ENCODE measurements around the gene XYLB.

Gene XYLB

DNA sequence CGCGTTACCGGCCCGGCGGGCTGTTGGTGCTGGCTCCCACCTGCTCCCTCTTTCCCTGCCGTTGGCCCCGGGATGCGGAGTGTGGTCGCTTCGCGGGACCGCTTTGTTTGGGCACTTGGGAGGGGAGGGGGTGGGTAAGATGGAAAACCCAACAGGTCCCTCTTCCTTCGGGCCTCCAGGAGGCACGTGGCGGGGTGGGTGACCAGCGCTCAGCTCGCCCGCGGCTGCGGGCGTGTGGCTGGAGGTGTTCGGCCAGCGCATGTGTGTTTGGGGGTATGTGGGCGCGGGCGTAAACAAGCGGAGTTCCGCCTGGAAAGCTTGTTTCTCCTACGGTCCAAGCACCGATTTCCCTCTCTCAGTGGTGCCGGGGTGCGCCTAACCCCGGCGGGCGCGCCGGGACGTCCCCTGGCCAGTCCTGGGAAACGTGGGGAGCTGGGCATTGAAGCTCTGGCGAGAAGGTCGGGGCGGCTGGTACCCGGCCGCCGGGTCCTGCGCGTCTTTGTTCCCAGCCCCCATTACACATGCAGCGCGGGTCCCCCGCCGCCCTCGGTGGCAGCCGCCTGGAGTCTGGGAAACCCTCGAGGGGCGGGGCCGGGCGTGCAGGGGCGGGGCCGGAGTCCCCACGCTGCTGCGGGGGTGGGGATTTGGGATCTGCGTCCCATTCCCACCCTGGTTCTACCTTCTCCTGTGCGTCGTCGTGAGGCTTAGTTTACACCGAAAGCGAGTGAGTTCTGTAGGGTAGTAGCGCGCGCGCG, 108.5 kb downstream of the XYLB start:
- DNase-seq (ENCODE audit: low read depth): no peak

DNA sequence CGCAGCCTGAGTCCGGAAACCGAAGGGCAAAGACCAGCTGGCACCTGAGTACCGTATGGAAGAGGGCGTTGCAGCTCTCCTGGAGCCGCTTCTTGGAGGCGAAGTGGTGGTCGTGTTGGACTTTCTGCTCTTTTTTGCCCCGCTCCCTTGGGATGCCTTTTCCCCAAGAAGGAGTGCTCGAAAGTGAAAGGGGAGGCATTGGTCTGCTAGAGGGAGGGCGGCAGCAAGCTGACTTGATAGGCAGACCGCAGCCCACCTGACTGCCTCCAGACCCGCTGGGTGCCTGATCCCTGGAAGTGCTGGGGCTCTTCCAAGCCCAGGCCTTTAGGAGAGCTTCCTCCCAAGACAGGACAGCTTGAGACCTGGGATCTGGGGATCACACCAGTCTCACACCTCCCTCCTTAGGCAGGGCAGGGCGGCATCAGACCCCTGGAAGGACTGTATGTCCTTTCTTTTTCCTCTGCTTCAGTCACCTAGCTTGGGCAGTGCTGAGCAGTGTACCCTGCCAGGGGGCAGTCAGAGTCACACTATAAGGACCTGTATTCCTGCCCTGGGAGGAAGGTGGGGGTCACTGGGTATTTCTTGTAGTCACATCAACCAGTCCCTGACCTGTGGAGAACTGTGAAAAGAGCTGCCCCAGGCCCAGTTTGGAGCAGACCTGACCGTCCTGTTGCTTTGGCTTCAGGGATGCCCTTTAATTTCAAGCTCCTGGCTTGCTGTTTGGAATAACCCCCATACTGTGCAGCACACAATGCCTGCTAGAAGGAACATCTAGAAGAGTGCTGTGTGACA, 109.2 kb downstream of the XYLB start:
- no peak for DNase-seq (ENCODE audit: low read depth)

GRCh38 chr3:38457111-38458003, 110.8 kb downstream of the XYLB start:
- no peak for DNase-seq (ENCODE audit: low read depth)

- no peak for DNase-seq (ENCODE audit: low read depth)
Observed at GRCh38 chr3:38458796-38459498, 112.4 kb downstream of the XYLB start.

DNA sequence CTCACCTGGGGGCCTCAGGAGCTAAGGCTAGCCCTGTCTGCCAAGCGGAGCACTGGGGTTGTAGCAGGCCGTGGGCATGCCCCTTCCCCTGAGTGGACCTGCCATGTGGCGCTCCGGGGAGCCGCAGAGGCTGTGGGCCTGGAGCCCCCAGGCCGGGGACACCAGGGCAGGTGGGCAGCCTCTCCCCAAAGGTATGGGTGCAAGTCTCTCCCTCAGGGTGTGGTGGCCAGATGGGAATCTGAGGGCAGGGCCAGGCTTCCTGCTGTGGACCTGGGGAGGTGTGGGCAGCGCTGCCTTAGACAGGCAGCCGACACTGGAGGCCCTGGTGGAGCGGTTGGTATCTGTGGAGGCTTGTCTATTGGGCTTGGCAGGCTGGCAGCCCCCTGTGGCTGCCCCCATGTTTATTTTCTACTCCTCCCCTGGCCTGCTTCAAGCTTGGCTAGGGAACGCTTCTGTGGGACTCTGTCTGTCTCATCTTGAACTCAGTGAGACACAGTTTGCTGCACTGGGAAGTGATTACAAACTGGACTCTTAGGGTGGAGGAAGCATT, 113.0 kb downstream of the XYLB start:
- no peak for DNase-seq (ENCODE audit: low read depth)

- no peak for DNase-seq (ENCODE audit: low read depth)
Observed at GRCh38 chr3:38460377-38461270, 114.0 kb downstream of the XYLB start.
